ENCODE results near the gene OXSR1. TPM values are rescaled to one million over a fixed set of nuclear protein-coding genes. Genes with fewer than 3 reads are reported as not detected.

OXSR1 gene
- total RNA-seq, 2 donors from 2014 or later: 30.5 to 31.0 TPM

DNA sequence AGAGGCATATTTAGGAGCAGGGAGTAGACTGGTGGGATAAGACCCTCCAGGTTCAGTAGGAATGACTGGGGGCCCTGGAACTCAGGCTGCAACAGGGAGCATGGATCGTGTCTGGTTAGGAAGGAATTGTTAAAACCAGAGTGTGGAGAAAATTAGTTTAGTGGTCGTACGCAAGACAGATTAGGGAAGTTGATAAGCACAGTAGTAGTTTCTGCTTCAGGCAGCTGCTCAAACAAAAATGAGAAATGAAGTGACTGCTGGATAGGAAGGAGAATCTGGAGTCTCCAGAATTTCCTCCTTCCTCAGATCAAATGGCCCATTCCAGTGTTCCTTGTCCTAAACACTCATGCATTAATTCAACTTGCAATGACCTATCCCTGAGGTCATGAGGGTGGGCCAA lies 15.6 kb upstream of the OXSR1 start:
- Histone ChIP-seq H3K27me3 (replicated peaks; ENCODE audit: insufficient read depth) (no peaks in the 10 kb centered on the region), H3K4me3 (no peak overlapping the region), H3K9me3 (no peaks in the 10 kb centered on the region), H3K36me3 (no peaks in the 10 kb centered on the region), H3K27ac (no peak overlapping the region), H3K4me1 (ENCODE audit: control insufficient read depth in 1 of 2, low read depth in 2 of 2) (no peaks in the 10 kb centered on the region)
- ATAC-seq (ENCODE audit: insufficient number of reproducible peaks, low FRiP score, low read depth): no peak
- DNase-seq (ENCODE audit: low spot score): no peak
- TF ChIP-seq, protein P1, sequence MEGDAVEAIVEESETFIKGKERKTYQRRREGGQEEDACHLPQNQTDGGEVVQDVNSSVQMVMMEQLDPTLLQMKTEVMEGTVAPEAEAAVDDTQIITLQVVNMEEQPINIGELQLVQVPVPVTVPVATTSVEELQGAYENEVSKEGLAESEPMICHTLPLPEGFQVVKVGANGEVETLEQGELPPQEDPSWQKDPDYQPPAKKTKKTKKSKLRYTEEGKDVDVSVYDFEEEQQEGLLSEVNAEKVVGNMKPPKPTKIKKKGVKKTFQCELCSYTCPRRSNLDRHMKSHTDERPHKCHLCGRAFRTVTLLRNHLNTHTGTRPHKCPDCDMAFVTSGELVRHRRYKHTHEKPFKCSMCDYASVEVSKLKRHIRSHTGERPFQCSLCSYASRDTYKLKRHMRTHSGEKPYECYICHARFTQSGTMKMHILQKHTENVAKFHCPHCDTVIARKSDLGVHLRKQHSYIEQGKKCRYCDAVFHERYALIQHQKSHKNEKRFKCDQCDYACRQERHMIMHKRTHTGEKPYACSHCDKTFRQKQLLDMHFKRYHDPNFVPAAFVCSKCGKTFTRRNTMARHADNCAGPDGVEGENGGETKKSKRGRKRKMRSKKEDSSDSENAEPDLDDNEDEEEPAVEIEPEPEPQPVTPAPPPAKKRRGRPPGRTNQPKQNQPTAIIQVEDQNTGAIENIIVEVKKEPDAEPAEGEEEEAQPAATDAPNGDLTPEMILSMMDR (IDR thresholded peaks at IDR 0.05): no peak

DNA sequence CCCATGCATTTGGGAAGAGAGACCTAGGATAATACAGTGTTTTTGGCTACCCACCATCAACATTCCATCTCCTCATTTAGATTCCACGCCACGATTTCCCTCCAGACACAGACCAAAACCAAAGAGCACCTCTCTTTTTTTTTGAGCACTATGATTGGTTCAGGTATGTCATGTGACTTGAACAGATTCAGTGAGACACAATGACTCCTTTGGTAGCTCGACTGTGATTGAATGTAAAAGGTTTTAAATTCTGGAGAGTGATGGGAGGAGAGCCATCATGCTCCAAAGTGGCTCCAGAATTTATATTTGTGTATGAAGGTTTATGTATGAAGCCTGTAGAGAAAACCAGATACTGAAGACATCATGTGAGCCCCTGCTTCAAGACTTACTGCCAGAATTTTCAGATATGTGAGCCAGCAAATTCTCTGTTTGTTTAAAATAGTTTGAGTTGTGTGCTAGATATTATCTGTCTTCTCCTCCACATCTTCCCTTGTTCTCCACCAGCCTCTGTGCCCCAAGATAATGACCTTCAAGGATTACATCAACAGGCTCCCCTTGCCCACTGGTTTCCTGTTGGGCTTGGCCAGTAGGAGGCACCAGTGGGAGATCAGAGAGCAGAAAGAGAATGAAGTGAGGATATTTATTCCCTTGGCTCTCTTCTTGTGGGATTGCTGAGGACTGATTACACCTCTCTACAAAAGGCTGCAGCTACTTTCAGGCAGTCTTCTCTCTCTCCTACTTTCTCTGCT lies 14.4 kb upstream of the OXSR1 start:
- no peaks in the 10 kb centered on the region for H3K9me3 ChIP-seq
- H3K36me3 ChIP-seq: no peaks in the 10 kb centered on the region
- no peaks in the 10 kb centered on the region for H3K27me3 ChIP-seq (replicated peaks; ENCODE audit: insufficient read depth)
- H3K4me3 ChIP-seq: no peak overlapping the region
- H3K4me1 ChIP-seq (ENCODE audit: control insufficient read depth in 1 of 2, low read depth in 2 of 2): no peaks in the 10 kb centered on the region
- TF ChIP-seq, protein P1 (IDR thresholded peaks at IDR 0.05): no peak
- H3K27ac ChIP-seq: no peak overlapping the region
- ATAC-seq (ENCODE audit: insufficient number of reproducible peaks, low FRiP score, low read depth) (no peak), DNase-seq (ENCODE audit: low spot score) (no peak)

- DNase-seq (ENCODE audit: low spot score) (no peak), ATAC-seq (ENCODE audit: insufficient number of reproducible peaks, low FRiP score, low read depth) (no peak)
- Histone ChIP-seq H3K27me3 (replicated peaks; ENCODE audit: insufficient read depth) (no peaks in the 10 kb centered on the region), H3K36me3 (no peaks in the 10 kb centered on the region), H3K4me1 (ENCODE audit: control insufficient read depth in 1 of 2, low read depth in 2 of 2) (no peaks in the 10 kb centered on the region), H3K4me3 (no peak overlapping the region), H3K27ac (no peak overlapping the region), H3K9me3 (no peaks in the 10 kb centered on the region)
- TF ChIP-seq, protein P1 (IDR thresholded peaks at IDR 0.05): no peak
These were observed 13.6 kb upstream of the OXSR1 start for GRCh38 chr3:38151667-38152265.

- no peaks in the 10 kb centered on the region for H3K27me3 ChIP-seq (replicated peaks; ENCODE audit: insufficient read depth)
- DNase-seq (ENCODE audit: low spot score) (no peak), ATAC-seq (ENCODE audit: insufficient number of reproducible peaks, low FRiP score, low read depth) (no peak)
- H3K36me3 ChIP-seq: no peaks in the 10 kb centered on the region
- TF ChIP-seq, protein P1 (IDR thresholded peaks at IDR 0.05): no peak
- H3K4me1 ChIP-seq (ENCODE audit: control insufficient read depth in 1 of 2, low read depth in 2 of 2): no peaks in the 10 kb centered on the region
- no peaks in the 10 kb centered on the region for H3K9me3 ChIP-seq
- H3K27ac ChIP-seq: no peak overlapping the region
- H3K4me3 ChIP-seq: no peak overlapping the region
These were observed 12.7 kb upstream of the OXSR1 start for GRCh38 chr3:38152609-38153008.

DNA sequence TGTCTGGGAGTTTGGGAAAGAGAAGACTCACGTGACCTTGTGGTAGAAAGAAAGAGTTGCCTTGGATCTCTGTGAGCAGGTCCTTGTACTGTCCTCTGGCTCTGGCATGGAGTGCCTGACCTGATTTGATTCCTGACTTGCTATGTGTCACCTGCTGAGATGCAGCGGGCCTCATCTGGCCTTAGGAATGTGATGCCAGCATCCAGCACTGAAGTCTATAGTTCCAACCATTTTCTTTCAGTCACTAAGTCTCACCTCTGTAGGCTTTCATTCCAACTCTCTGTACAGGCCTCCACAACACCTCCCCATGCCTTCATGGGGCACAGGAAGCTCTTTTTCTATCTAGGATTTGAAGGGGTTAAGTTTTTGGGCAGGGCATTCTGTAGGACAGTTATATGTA lies 12.1 kb upstream of the OXSR1 start:
- Histone ChIP-seq H3K9me3 (no peaks in the 10 kb centered on the region), H3K36me3 (no peaks in the 10 kb centered on the region), H3K4me3 (no peak overlapping the region), H3K27me3 (replicated peaks; ENCODE audit: insufficient read depth) (no peaks in the 10 kb centered on the region), H3K27ac (no peak overlapping the region), H3K4me1 (ENCODE audit: control insufficient read depth in 1 of 2, low read depth in 2 of 2) (no peaks in the 10 kb centered on the region)
- ATAC-seq (ENCODE audit: insufficient number of reproducible peaks, low FRiP score, low read depth) (no peak), DNase-seq (ENCODE audit: low spot score) (no peak)
- TF ChIP-seq, protein P1 (IDR thresholded peaks at IDR 0.05): no peak
